H1 (cell line): ENCODE data around the gene CPT2. TPM values are rescaled to one million over a fixed set of nuclear protein-coding genes. Genes with fewer than 3 reads are reported as not detected.

Experiments
- CTCF ChIA-PET: fragments of 300-600 bp; sonication (Branson Sonifier 250); formaldehyde crosslinking; loops from one replicate; lab custom pipeline; 2021; ENCODE audit not compliant: partially characterized antibody; lab: Charles Lee
- POLR2A ChIA-PET: fragments of 300-600 bp; sonication (Branson Sonifier 250); formaldehyde crosslinking; loops from one replicate; lab custom pipeline; 2021; ENCODE audit warnings: inconsistent platforms; ENCODE audit not compliant: partially characterized antibody; lab: Charles Lee
- DNase-seq, 2 experiments: peaks; one replicate each; pipeline versions ENCODE4 v3.0.0 to v3.0.0-alpha.2; 2010 to 2022; ENCODE audit warnings: low spot score in 2 of 2, low read depth in 1 of 2, mixed read lengths in 1 of 2
- FAIRE-seq: peaks from 2 replicates; lab custom pipeline; 2011; peaks lifted over from hg19 to GRCh38; lab: Jason Lieb, UNC
- H2AFZ ChIP-seq: 2 replicates; pipeline ENCODE4 v1.8.1; 2012; ENCODE audit warnings: low read length, inconsistent platforms
- H2AK5ac ChIP-seq: 2 replicates; pipeline ENCODE4 v1.6.1; 2013; ENCODE audit warnings: low read depth, low read length
- H2BK120ac ChIP-seq: replicated peaks from 2 replicates; pipeline ENCODE3; 2013; ENCODE audit warnings: low read depth, low read length, inconsistent platforms
- H2BK12ac ChIP-seq: 2 replicates; pipeline ENCODE4 v1.6.1; 2013; ENCODE audit warnings: low read depth, low read length
- H2BK15ac ChIP-seq: 2 replicates; pipeline ENCODE4 v1.6.1; 2013; ENCODE audit warnings: low read length
- H2BK20ac ChIP-seq: 2 replicates; pipeline ENCODE4 v1.6.1; 2013; ENCODE audit warnings: low read length
- H2BK5ac ChIP-seq: 2 replicates; pipeline ENCODE4 v1.6.1; 2013; ENCODE audit warnings: low read depth, low read length
- H3K14ac ChIP-seq: 2 replicates; pipeline ENCODE4 v1.6.1; 2013; ENCODE audit warnings: inconsistent platforms; ENCODE audit not compliant: insufficient read length
- H3K18ac ChIP-seq: 2 replicates; pipeline ENCODE4 v1.6.1; 2013; ENCODE audit warnings: low read length; ENCODE audit errors: extremely low read depth
- H3K23ac ChIP-seq: 2 replicates; pipeline ENCODE4 v1.6.1; 2013; ENCODE audit warnings: inconsistent platforms; ENCODE audit not compliant: insufficient read length
- H3K23me2 ChIP-seq: 2 replicates; pipeline ENCODE4 v1.6.1; 2013; ENCODE audit warnings: low read depth, low read length
- H3K27ac ChIP-seq: 2 replicates; pipeline ENCODE4 v1.6.1; 2011; ENCODE audit warnings: low read depth, low read length, inconsistent platforms
- H3K27me3 ChIP-seq, 4 experiments: replicated peaks in 1 of 4; 1 replicate in 1 of 4; 2 replicates in 3 of 4; pipeline versions ENCODE4 v1.6.1 to v1.8.1; 2011 to 2013; ENCODE audit warnings: low read length in 3 of 4, mild to moderate bottlenecking in 3 of 4, inconsistent platforms in 2 of 4, mixed read lengths in 2 of 4, moderate library complexity in 1 of 4; ENCODE audit not compliant: control insufficient read depth in 3 of 4, insufficient read depth in 3 of 4; ENCODE audit errors: extremely low read depth in 1 of 4
- H3K36me3 ChIP-seq, 4 experiments: 2 replicates each; pipeline versions ENCODE4 v1.6.1 to v1.8.1; 2011 to 2013; ENCODE audit warnings: mild to moderate bottlenecking in 4 of 4, low read length in 3 of 4, moderate library complexity in 2 of 4, control low read depth in 1 of 4, inconsistent platforms in 1 of 4; ENCODE audit not compliant: insufficient read depth in 4 of 4, control insufficient read depth in 2 of 4
- H3K4ac ChIP-seq: replicated peaks from 2 replicates; pipeline ENCODE3; 2013; ENCODE audit warnings: low read length, low read depth, mixed read lengths, inconsistent platforms; ENCODE audit not compliant: insufficient read length
- H3K4me1 ChIP-seq, 4 experiments: replicated peaks in 1 of 4; 1 replicate in 1 of 4; 2 replicates in 3 of 4; pipeline versions ENCODE4 v1.6.1 to v1.8.1; 2011 to 2013; ENCODE audit warnings: low read length in 3 of 4, inconsistent platforms in 2 of 4, mixed read lengths in 1 of 4; ENCODE audit not compliant: insufficient read depth in 4 of 4, control insufficient read depth in 3 of 4
- H3K4me2 ChIP-seq, 2 experiments: 2 replicates each; pipeline versions ENCODE4 v1.6.1 to v1.8.1; 2011 to 2013; ENCODE audit warnings: low read depth in 2 of 2, low read length in 2 of 2, control low read depth in 1 of 2, inconsistent platforms in 1 of 2, mild to moderate bottlenecking in 1 of 2; ENCODE audit not compliant: insufficient read depth in 1 of 2
- H3K4me3 ChIP-seq, 4 experiments: fragments of 200-600, 300-600 bp in 1 of 4; sonication (generic), shearing (Covaris generic), sonication (Bioruptor Twin) in 1 of 4; 2 replicates each; pipeline versions ENCODE4 v1.5.1 to v1.8.1; 2011 to 2016; ENCODE audit warnings: low read length in 4 of 4, low read depth in 3 of 4, control low read depth in 2 of 4, inconsistent platforms in 2 of 4, mild to moderate bottlenecking in 2 of 4, mixed read lengths in 1 of 4, moderate library complexity in 1 of 4; ENCODE audit not compliant: insufficient read depth in 2 of 4; ENCODE audit errors: extremely low read depth in 1 of 4
- H3K56ac ChIP-seq: replicated peaks from 2 replicates; pipeline ENCODE3; 2013; ENCODE audit warnings: low read depth, mild to moderate bottlenecking, mixed read lengths, low read length, inconsistent platforms; ENCODE audit not compliant: insufficient read length
- H3K79me1 ChIP-seq: 2 replicates; pipeline ENCODE4 v1.6.1; 2013; ENCODE audit warnings: low read depth, low read length, control low read depth
- H3K79me2 ChIP-seq, 2 experiments: 2 replicates each; pipeline versions ENCODE4 v1.6.1 to v1.8.1; 2012 to 2013; ENCODE audit warnings: low read length in 2 of 2, mild to moderate bottlenecking in 2 of 2, inconsistent platforms in 1 of 2; ENCODE audit not compliant: insufficient read depth in 2 of 2, control insufficient read depth in 1 of 2
- H3K9ac ChIP-seq, 4 experiments: replicated peaks in 1 of 4; 1 replicate in 1 of 4; 2 replicates in 3 of 4; pipeline versions ENCODE4 v1.6.1 to v1.8.1; 2011 to 2013; ENCODE audit warnings: low read depth in 3 of 4, low read length in 3 of 4, control low read depth in 2 of 4, mild to moderate bottlenecking in 2 of 4, moderate library complexity in 2 of 4, inconsistent platforms in 1 of 4; ENCODE audit errors: extremely low read depth in 1 of 4
- H3K9me3 ChIP-seq, 2 experiments: 2 replicates each; pipeline versions ENCODE4 v1.6.1 to v1.8.1; 2012 to 2013; ENCODE audit warnings: mild to moderate bottlenecking in 2 of 2, moderate library complexity in 2 of 2, control low read depth in 1 of 2, inconsistent platforms in 1 of 2, low read depth in 1 of 2, low read length in 1 of 2, mixed read lengths in 1 of 2; ENCODE audit not compliant: insufficient read depth in 2 of 2
- H4K20me1 ChIP-seq, 2 experiments: replicated peaks in 1 of 2; 2 replicates each; pipeline versions ENCODE3 to v1.8.1; 2011 to 2013; ENCODE audit warnings: inconsistent platforms in 2 of 2, low read length in 2 of 2, mild to moderate bottlenecking in 1 of 2; ENCODE audit not compliant: insufficient read depth in 2 of 2, control insufficient read depth in 1 of 2
- H4K5ac ChIP-seq: 2 replicates; pipeline ENCODE4 v1.6.1; 2013; ENCODE audit warnings: low read length, low read depth, mixed read lengths, inconsistent platforms; ENCODE audit not compliant: insufficient read length
- H4K8ac ChIP-seq: 2 replicates; pipeline ENCODE4 v1.8.0; 2013; ENCODE audit warnings: mild to moderate bottlenecking, moderate library complexity, low read length, inconsistent platforms; ENCODE audit not compliant: insufficient read depth; ENCODE audit errors: extremely low read depth
- H4K91ac ChIP-seq: replicated peaks from 2 replicates; pipeline ENCODE3; 2013; ENCODE audit warnings: low read length, mixed read lengths, inconsistent platforms; ENCODE audit not compliant: insufficient read length
- SIX5 ChIP-seq: IDR thresholded peaks from 2 replicates; pipeline ENCODE4 v1.6.1; 2011; ENCODE audit warnings: mild to moderate bottlenecking, low read depth, low read length
- SP4 ChIP-seq: IDR thresholded peaks from 2 replicates; pipeline ENCODE4 v1.6.1; 2012; ENCODE audit warnings: low read length, inconsistent platforms
- WGBS, 2 experiments: shearing (Covaris generic) in 1 of 2; methylation state at CpG; one replicate each; pipeline versions ENCODE4 v1.1.6 to v1.1.7; 2013 to 2015; ENCODE audit warnings: low lambda C conversion rate in 2 of 2, mixed read lengths in 2 of 2, inconsistent platforms in 1 of 2, low coverage in 1 of 2, missing lambda C conversion rate in 1 of 2; ENCODE audit not compliant: insufficient replicate concordance in 2 of 2, insufficient coverage in 1 of 2, insufficient read length in 1 of 2; ENCODE audit errors: extremely low coverage in 1 of 2, missing lambda C conversion rate in 1 of 2; 5-methylcytosine and 5-hydroxymethylcytosine counted together
- polyA plus RNA-seq, 7 experiments: library from polyadenylated mRNA; depleted of rRNA in 3 of 7; stranded (reverse) in 5 of 7; unstranded in 2 of 7; fragments of >200 nt in 5 of 7; fragments of 200-250 nt in 2 of 7; gene quantifications; 1 replicate in 5 of 7; 2 replicates in 1 of 7; 4 replicates in 1 of 7; pipeline versions ENCODE4 v1.2.1 to v1.2.3, GENCODE V29; 2011 to 2013; ENCODE audit warnings: missing spikeins in 2 of 7, mixed read lengths in 2 of 7
- total RNA-seq: library from RNA; stranded (reverse); fragmentation: NEBNext Ultra II Directional; extraction: Animal tissue kit (Norgen Biotek cat#: 25700); gene quantifications from 2 replicates; pipeline ENCODE4 v1.2.1, GENCODE V29; 2021

The CPT2 gene
- total and polyA plus RNA-seq, 2 of the 8 experiments (the other 6 are each of a cell fraction or from before 2014, with no cell fraction given): 23.9 to 25.5 TPM

DNA sequence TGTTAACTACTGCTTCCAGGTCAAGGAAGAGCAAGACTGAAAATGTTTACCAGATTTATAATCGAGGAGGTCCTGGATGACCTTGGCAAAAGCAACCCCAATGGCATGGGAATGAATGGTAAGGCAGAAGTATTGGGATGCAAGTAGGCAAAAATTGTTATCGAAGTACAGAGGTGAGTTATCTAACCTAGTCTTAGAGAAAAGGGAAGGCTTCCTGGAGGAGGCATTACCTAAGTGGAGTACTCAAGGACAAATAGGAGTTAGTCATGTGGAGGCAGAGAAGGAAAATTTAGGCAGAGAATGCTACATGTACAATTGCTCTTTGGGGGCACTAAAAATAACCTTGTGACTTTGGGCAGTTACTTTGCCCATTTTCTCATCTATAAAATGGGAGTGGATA, 45.2 kb downstream of the CPT2 start:
- Histone ChIP-seq H3K27me3 (no peaks in the 10 kb centered on the region; a peak in 1 of 7 replicates), H3K9ac (no peak overlapping the region), H3K18ac (no peak overlapping the region), H3K14ac (no peak overlapping the region), H3K27ac (no peak overlapping the region), H4K8ac (no peak overlapping the region), H4K20me1 (peaks cover 0 to 2% of the 10 kb centered on the region in 2 experiments), H3K79me2 (peaks cover 6 to 11% of the 10 kb centered on the region in 2 experiments), H3K4me2 (no peak overlapping the region), H4K91ac (no peak overlapping the region), H3K4ac (no peak overlapping the region), H3K9me3 (no peaks in the 10 kb centered on the region), H3K4me1 (no peaks in the 10 kb centered on the region; a peak in 1 of 7 replicates), H3K79me1 (no peaks in the 10 kb centered on the region), H2BK20ac (no peak overlapping the region), H3K36me3 (peaks cover 7 to 27% (median 19%) of the 10 kb centered on the region in 4 experiments; a peak in 7 of 8 replicates), H2BK120ac (no peak overlapping the region), H4K5ac (no peak overlapping the region), H3K23ac (no peak overlapping the region), H3K23me2 (peaks cover 8% of the 10 kb centered on the region), H3K4me3 (no peak overlapping the region), H2BK5ac (no peak overlapping the region), H2BK15ac (no peak overlapping the region), H3K56ac (no peak overlapping the region), H2AFZ (no peak overlapping the region), H2AK5ac (no peak overlapping the region), H2BK12ac (no peak overlapping the region)
- no peak for FAIRE-seq
- CTCF ChIA-PET: interaction anchor here (0.7 kb wide), 1 partner anchor 36 kb away, joined by 3 read pairs; no protein-coding TSS in a partner anchor
- DNase-seq: no peak
- POLR2A ChIA-PET: interaction anchor here (10.8 kb wide), 1 partner anchor 20 kb away, joined by 62 read pairs; the partner anchor contains the start of gene CZIB
- TF ChIP-seq SP4 (no peak), SIX5 (no peak)
- WGBS, 2 experiments: 90% methylated on average over 2 of the region's 2 CpGs; no CpG with 5 or more reads in 1 of the 2 experiments
